Nephron progenitor cell (in vitro differentiated cells): ENCODE results near the gene BIN1.

Source experiments
- DNase-seq: peaks from one replicate; pipeline ENCODE4 v3.0.0; 2021
- H3K27ac Mint-ChIP-seq: 2 replicates; pipeline ENCODE4 v1.8.0; 2021; ENCODE audit warnings: mild to moderate bottlenecking, moderate library complexity, mixed read lengths
- H3K27me3 Mint-ChIP-seq: 2 replicates; pipeline ENCODE4 v1.8.0; 2021; ENCODE audit warnings: mild to moderate bottlenecking, low read depth, mixed read lengths; ENCODE audit not compliant: poor library complexity
- H3K36me3 Mint-ChIP-seq: 2 replicates; pipeline ENCODE4 v1.8.0; 2021; ENCODE audit warnings: low read depth, mixed read lengths
- H3K4me1 Mint-ChIP-seq: 2 replicates; pipeline ENCODE4 v1.8.0; 2021; ENCODE audit warnings: mixed read lengths
- H3K4me3 Mint-ChIP-seq: 2 replicates; pipeline ENCODE4 v1.8.0; 2021; ENCODE audit warnings: mild to moderate bottlenecking, moderate library complexity, mixed read lengths
- H3K9me3 Mint-ChIP-seq: 2 replicates; pipeline ENCODE4 v1.8.0; 2021; ENCODE audit warnings: mild to moderate bottlenecking, moderate library complexity, mixed read lengths
- CTCF ChIP-seq: fragments of 200-600 bp; sonication (generic); IDR thresholded peaks from 2 replicates; pipeline ENCODE4 v1.5.0; 2021; ENCODE audit warnings: antibody characterized with exemption

BIN1 gene

GRCh38 chr2:127142663-127143630 lies 36.0 kb upstream of the BIN1 start:
- DNase-seq = no peak
- peaks cover 6% of the 10 kb centered on the region for H3K9me3 Mint-ChIP-seq
- no peak for TF ChIP-seq CTCF
- peaks cover 36% of the 10 kb centered on the region for H3K4me1 Mint-ChIP-seq
- peaks cover 7% of the 10 kb centered on the region for H3K27me3 Mint-ChIP-seq
- H3K4me3 Mint-ChIP-seq = no peak overlapping the region
- peaks cover 6% of the 10 kb centered on the region for H3K36me3 Mint-ChIP-seq
- peak overlapping the region; percentile 72 for H3K27ac Mint-ChIP-seq

GRCh38 chr2:127140538-127140937 lies 33.6 kb upstream of the BIN1 start:
- Mint-ChIP-seq H3K4me3 (no peak overlapping the region), H3K36me3 (peaks cover 6% of the 10 kb centered on the region), H3K27me3 (peaks cover 5% of the 10 kb centered on the region), H3K4me1 (peaks cover 35% of the 10 kb centered on the region), H3K9me3 (peaks cover 6% of the 10 kb centered on the region), H3K27ac (peak overlapping the region; percentile 26)
- no peak for TF ChIP-seq CTCF
- DNase-seq = no peak

GRCh38 chr2:127139766-127140165 lies 32.8 kb upstream of the BIN1 start:
- Mint-ChIP-seq H3K4me3 (no peak overlapping the region), H3K27me3 (peaks cover 5% of the 10 kb centered on the region), H3K27ac (no peak overlapping the region), H3K9me3 (peaks cover 6% of the 10 kb centered on the region), H3K4me1 (peaks cover 29% of the 10 kb centered on the region), H3K36me3 (peaks cover 6% of the 10 kb centered on the region)
- no peak for DNase-seq
- no peak for TF ChIP-seq CTCF

GRCh38 chr2:127138281-127138680 lies 31.3 kb upstream of the BIN1 start:
- Mint-ChIP-seq H3K27ac (peak overlapping the region; percentile 73), H3K4me3 (no peak overlapping the region), H3K9me3 (peaks cover 9% of the 10 kb centered on the region), H3K27me3 (peaks cover under 1% of the 10 kb centered on the region), H3K36me3 (peaks cover 6% of the 10 kb centered on the region), H3K4me1 (peaks cover 21% of the 10 kb centered on the region)
- TF ChIP-seq CTCF = no peak
- DNase-seq = no peak

- Mint-ChIP-seq H3K9me3 (peaks cover 12% of the 10 kb centered on the region), H3K36me3 (peaks cover 6% of the 10 kb centered on the region), H3K4me1 (peaks cover 18% of the 10 kb centered on the region), H3K27ac (no peak overlapping the region), H3K27me3 (peaks cover 4% of the 10 kb centered on the region), H3K4me3 (no peak overlapping the region)
- DNase-seq = no peak
- no peak for TF ChIP-seq CTCF
Measured at GRCh38 chr2:127137741-127138140, 30.8 kb upstream of the BIN1 start.
